Activated CD8-positive, alpha-beta T cell treated with anti-CD3 and anti-CD28 coated beads for 36 hours (primary cell): ENCODE measurements around the gene LRRC71. TPM values are rescaled to one million over a fixed set of nuclear protein-coding genes. Genes with fewer than 3 reads are reported as not detected.

ENCODE experiments used
- ATAC-seq: fragments of 200-7000 bp; cut with Tn5 transposase; one replicate; pipeline ENCODE4 v1.10.0; 2021; ENCODE audit warnings: mild to moderate bottlenecking, moderate library complexity
- CTCF ChIA-PET: fragments of 350-600 bp; sonication (Branson Sonifier 250); formaldehyde crosslinking; loops from one replicate; lab custom pipeline; 2021; ENCODE audit warnings: antibody characterized with exemption; lab: Charles Lee
- POLR2A ChIA-PET: fragments of 350-600 bp; sonication (Branson Sonifier 250); formaldehyde crosslinking; loops from one replicate; lab custom pipeline; 2021; ENCODE audit warnings: antibody characterized with exemption; lab: Charles Lee
- DNase-seq: peaks from one replicate; pipeline ENCODE4 v3.0.0-alpha.2; 2020
- H3K27ac Mint-ChIP-seq: one replicate; pipeline ENCODE4 v1.8.0; 2021; ENCODE audit warnings: mild to moderate bottlenecking, mixed read lengths
- H3K27me3 Mint-ChIP-seq: one replicate; pipeline ENCODE4 v1.8.0; 2021; ENCODE audit warnings: mixed read lengths
- H3K36me3 Mint-ChIP-seq: one replicate; pipeline ENCODE4 v1.8.0; 2021; ENCODE audit warnings: low read depth, mixed read lengths
- H3K4me1 Mint-ChIP-seq: one replicate; pipeline ENCODE4 v1.8.0; 2021; ENCODE audit warnings: low read depth, mixed read lengths
- H3K4me3 Mint-ChIP-seq: one replicate; pipeline ENCODE4 v1.8.0; 2021; ENCODE audit warnings: mild to moderate bottlenecking, moderate library complexity, mixed read lengths
- H3K9me3 Mint-ChIP-seq: one replicate; pipeline ENCODE4 v1.8.0; 2021; ENCODE audit warnings: mixed read lengths
- CTCF ChIP-seq: fragments of 200-600 bp; IDR thresholded peaks from one replicate; pipeline ENCODE4 v1.8.0; 2022; ENCODE audit warnings: antibody characterized with exemption, mild to moderate bottlenecking
- intact Hi-C: fragments of 100-400 bp; cut with micrococcal nuclease; formaldehyde crosslinking; loops from one replicate; pipeline ENCODE4 v1.10.0; 2022
- total RNA-seq, 2 experiments: library from RNA; stranded (reverse); gene quantifications; one replicate each; pipeline ENCODE4 v1.2.3, GENCODE V29; 2021

The LRRC71 gene
- total RNA-seq, 2 experiments from 2014 or later, result not detected

- CTCF ChIA-PET, result interaction anchor here (1.9 kb wide), 1 partner anchor 13 kb away, joined by 4 read pairs; no protein-coding TSS in a partner anchor
- Mint-ChIP-seq H3K27ac (no peak overlapping the region), H3K4me3 (no peak overlapping the region), H3K36me3 (no peaks in the 10 kb centered on the region), H3K27me3 (no peaks in the 10 kb centered on the region), H3K4me1 (peaks cover 9% of the 10 kb centered on the region), H3K9me3 (no peaks in the 10 kb centered on the region)
- POLR2A ChIA-PET, result no interaction called here
- intact Hi-C loops, result no loop called here
- ATAC-seq (no peak), DNase-seq (no peak)
- TF ChIP-seq CTCF, result no peak
These were observed 37.2 kb downstream of the LRRC71 start for GRCh38 chr1:156957634-156958033.

GRCh38 chr1:156958247-156958714, 37.8 kb downstream of the LRRC71 start:
- TF ChIP-seq CTCF, result no peak
- CTCF ChIA-PET, result interaction anchor here (0.8 to 1.9 kb wide), 2 partner anchors 10 to 12 kb away, joined by 3 to 4 read pairs; no protein-coding TSS in a partner anchor
- Mint-ChIP-seq H3K27me3 (no peaks in the 10 kb centered on the region), H3K27ac (no peak overlapping the region), H3K4me1 (peaks cover 14% of the 10 kb centered on the region), H3K9me3 (no peaks in the 10 kb centered on the region), H3K4me3 (no peak overlapping the region), H3K36me3 (no peaks in the 10 kb centered on the region)
- DNase-seq (no peak), ATAC-seq (no peak)
- intact Hi-C loops, result no loop called here
- POLR2A ChIA-PET, result interaction anchor here (3.8 kb wide), 1 partner anchor 9 kb away, joined by 12 read pairs; no protein-coding TSS in a partner anchor

GRCh38 chr1:156959414-156959813, 39.0 kb downstream of the LRRC71 start:
- intact Hi-C loops, result no loop called here
- no peak for TF ChIP-seq CTCF
- ATAC-seq (no peak), DNase-seq (no peak)
- no peaks in the 10 kb centered on the region for H3K9me3 Mint-ChIP-seq
- no peak overlapping the region for H3K27ac Mint-ChIP-seq
- ChIA-PET POLR2A (interaction anchor here (3.8 kb wide), 1 partner anchor 10 kb away, joined by 12 read pairs; no protein-coding TSS in a partner anchor), CTCF (interaction anchor here (0.8 to 2.2 kb wide), 5 partner anchors 10 to 269 kb away, joined by 3 to 10 read pairs (median 3); no protein-coding TSS in a partner anchor)
- peaks cover 22% of the 10 kb centered on the region for H3K4me1 Mint-ChIP-seq
- no peaks in the 10 kb centered on the region for H3K36me3 Mint-ChIP-seq
- H3K27me3 Mint-ChIP-seq, result no peaks in the 10 kb centered on the region
- H3K4me3 Mint-ChIP-seq, result no peak overlapping the region

- Mint-ChIP-seq H3K27ac (no peak overlapping the region), H3K4me3 (no peak overlapping the region), H3K27me3 (no peaks in the 10 kb centered on the region), H3K4me1 (peaks cover 22% of the 10 kb centered on the region), H3K36me3 (no peaks in the 10 kb centered on the region), H3K9me3 (no peaks in the 10 kb centered on the region)
- intact Hi-C loops, result no loop called here
- ATAC-seq (no peak), DNase-seq (no peak)
- ChIA-PET CTCF (interaction anchor here (0.8 to 2.2 kb wide), 6 partner anchors 10 to 270 kb away, joined by 3 to 10 read pairs (median 4); partner anchors contain the start of gene PEAR1), POLR2A (interaction anchor here (3.8 kb wide), 1 partner anchor 10 kb away, joined by 12 read pairs; no protein-coding TSS in a partner anchor)
- TF ChIP-seq CTCF, result no peak
These were observed 39.5 kb downstream of the LRRC71 start for GRCh38 chr1:156959925-156960324.

- Mint-ChIP-seq H3K9me3 (no peaks in the 10 kb centered on the region), H3K27me3 (no peaks in the 10 kb centered on the region), H3K36me3 (no peaks in the 10 kb centered on the region), H3K27ac (no peak overlapping the region), H3K4me1 (peaks cover 22% of the 10 kb centered on the region), H3K4me3 (no peak overlapping the region)
- ChIA-PET POLR2A (interaction anchor here (3.8 kb wide), 1 partner anchor 12 kb away, joined by 12 read pairs; no protein-coding TSS in a partner anchor), CTCF (interaction anchor here (0.8 to 2.2 kb wide), 10 partner anchors 9 to 334 kb away, joined by 3 to 10 read pairs (median 4); partner anchors contain the start of gene PEAR1)
- peak; percentile 68 for TF ChIP-seq CTCF
- ATAC-seq (peak; percentile 79), DNase-seq (peak; percentile 64)
- intact Hi-C loops, result no loop called here
These were observed 41.3 kb downstream of the LRRC71 start for GRCh38 chr1:156961709-156962108.
